Neural cell (in vitro differentiated cells): Measurements from ENCODE around the gene CPD.

ENCODE experiments used
- EP300 ChIP-seq: fragments of 450-650 bp; conservative IDR thresholded peaks from 2 replicates; pipeline ENCODE4 v1.6.1; 2014; ENCODE audit warnings: antibody characterized with exemption, mild to moderate bottlenecking, moderate library complexity; ENCODE audit not compliant: poor library complexity, severe bottlenecking
- POLR2AphosphoS5 ChIP-seq: IDR thresholded peaks from 2 replicates; pipeline ENCODE4 v1.6.1; 2012
- TF ChIP-seq, protein P1 (sequence below): fragments of 450-650 bp; IDR thresholded peaks from 2 replicates; pipeline ENCODE4 v1.5.1; 2014; ENCODE audit warnings: antibody characterized with exemption, mild to moderate bottlenecking, moderate library complexity; ENCODE audit not compliant: poor library complexity, severe bottlenecking

DNA sequence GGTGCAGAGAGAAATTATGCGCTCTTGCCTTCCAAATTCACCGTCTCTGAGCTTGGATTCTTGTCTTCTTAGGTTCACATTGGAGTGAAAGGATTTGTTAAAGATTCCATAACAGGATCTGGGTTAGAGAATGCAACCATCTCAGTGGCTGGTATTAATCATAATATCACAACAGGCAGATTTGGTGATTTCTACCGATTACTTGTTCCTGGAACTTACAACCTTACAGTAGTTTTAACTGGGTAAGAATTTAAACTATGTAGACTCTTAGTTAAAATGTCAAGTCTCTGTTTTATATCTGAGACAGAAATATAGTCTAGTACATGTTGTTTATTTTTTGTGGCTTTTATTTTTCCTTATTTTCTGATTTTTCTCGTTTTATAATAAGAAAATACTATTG, 42.9 kb downstream of the CPD start:
- TF ChIP-seq EP300: no peak
- TF ChIP-seq, protein P1, sequence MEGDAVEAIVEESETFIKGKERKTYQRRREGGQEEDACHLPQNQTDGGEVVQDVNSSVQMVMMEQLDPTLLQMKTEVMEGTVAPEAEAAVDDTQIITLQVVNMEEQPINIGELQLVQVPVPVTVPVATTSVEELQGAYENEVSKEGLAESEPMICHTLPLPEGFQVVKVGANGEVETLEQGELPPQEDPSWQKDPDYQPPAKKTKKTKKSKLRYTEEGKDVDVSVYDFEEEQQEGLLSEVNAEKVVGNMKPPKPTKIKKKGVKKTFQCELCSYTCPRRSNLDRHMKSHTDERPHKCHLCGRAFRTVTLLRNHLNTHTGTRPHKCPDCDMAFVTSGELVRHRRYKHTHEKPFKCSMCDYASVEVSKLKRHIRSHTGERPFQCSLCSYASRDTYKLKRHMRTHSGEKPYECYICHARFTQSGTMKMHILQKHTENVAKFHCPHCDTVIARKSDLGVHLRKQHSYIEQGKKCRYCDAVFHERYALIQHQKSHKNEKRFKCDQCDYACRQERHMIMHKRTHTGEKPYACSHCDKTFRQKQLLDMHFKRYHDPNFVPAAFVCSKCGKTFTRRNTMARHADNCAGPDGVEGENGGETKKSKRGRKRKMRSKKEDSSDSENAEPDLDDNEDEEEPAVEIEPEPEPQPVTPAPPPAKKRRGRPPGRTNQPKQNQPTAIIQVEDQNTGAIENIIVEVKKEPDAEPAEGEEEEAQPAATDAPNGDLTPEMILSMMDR: no peak
- no peak for TF ChIP-seq POLR2AphosphoS5
